HL-60 (cell line): ENCODE data around the gene PRPSAP1.

Experiments
- DNase-seq, 2 experiments: peaks; one replicate each; pipeline ENCODE4 v3.0.0-alpha.2; 2010 to 2020; ENCODE audit warnings: low read depth in 1 of 2, low spot score in 1 of 2
- H3K27ac ChIP-seq: fragments of 250-450 bp; sonication (Bioruptor Pico); replicated peaks from 2 replicates; pipeline ENCODE4 v1.5.1; 2020; ENCODE audit warnings: mild to moderate bottlenecking, moderate library complexity
- H3K27me3 ChIP-seq: fragments of 250-450 bp; sonication (Bioruptor Pico); 2 replicates; pipeline ENCODE4 v1.5.1; 2021; ENCODE audit warnings: mild to moderate bottlenecking, moderate library complexity; ENCODE audit not compliant: insufficient read depth, poor library complexity, severe bottlenecking
- H3K4me3 ChIP-seq: replicated peaks from 2 replicates; pipeline ENCODE4 v1.5.1; 2011; ENCODE audit warnings: mild to moderate bottlenecking, control low read depth, low read length; ENCODE audit not compliant: insufficient read depth
- CTCF ChIP-seq: IDR thresholded peaks from one replicate; pipeline ENCODE4 v1.5.1; 2011; ENCODE audit warnings: low read length, control low read depth, inconsistent platforms; ENCODE audit not compliant: insufficient read depth
- GABPA ChIP-seq: IDR thresholded peaks from 2 replicates; pipeline ENCODE4 v1.6.1; 2012; ENCODE audit warnings: low read depth
- POLR2AphosphoS5 ChIP-seq: IDR thresholded peaks from 2 replicates; pipeline ENCODE4 v1.6.1; 2012; ENCODE audit warnings: low read depth
- REST ChIP-seq: IDR thresholded peaks from 2 replicates; pipeline ENCODE4 v1.6.1; 2012; ENCODE audit warnings: low read depth; ENCODE audit not compliant: insufficient replicate concordance
- SPI1 ChIP-seq: IDR thresholded peaks from 2 replicates; pipeline ENCODE4 v1.6.1; 2012; ENCODE audit warnings: low read depth, mild to moderate bottlenecking, borderline replicate concordance

Gene PRPSAP1

GRCh38 chr17:76260669-76261068, 93.0 kb downstream of the PRPSAP1 start:
- no peak for DNase-seq
- H3K4me3 ChIP-seq = no peak overlapping the region
- no peak for TF ChIP-seq SPI1
- TF ChIP-seq GABPA = no peak
- TF ChIP-seq POLR2AphosphoS5 = no peak
- no peak for TF ChIP-seq REST
- no peak for TF ChIP-seq CTCF
- H3K27ac ChIP-seq = peak overlapping the region; percentile 13; the same call in 1 of the 2 replicates
- H3K27me3 ChIP-seq = no peaks in the 10 kb centered on the region

GRCh38 chr17:76260220-76260619, 93.5 kb downstream of the PRPSAP1 start:
- H3K27ac ChIP-seq = peak overlapping the region; percentile 13; the same call in 1 of the 2 replicates
- no peaks in the 10 kb centered on the region for H3K27me3 ChIP-seq
- no peak overlapping the region for H3K4me3 ChIP-seq
- TF ChIP-seq POLR2AphosphoS5 (no peak), CTCF (no peak), REST (no peak), SPI1 (no peak), GABPA (no peak)
- no peak for DNase-seq
